ENCODE results near the gene BCAS4. TPM values are rescaled to one million over a fixed set of nuclear protein-coding genes. Genes with fewer than 3 reads are reported as not detected.
"Not testable (repeated sequence)": the region's sequence is repeated elsewhere in the genome, so short reads cannot be mapped to it uniquely, and the experiment has no call there.

Gene BCAS4
- total and polyA plus RNA-seq, 5 donors from 2014 or later, result 8.0 to 17.6 (median 14.0) TPM

DNA sequence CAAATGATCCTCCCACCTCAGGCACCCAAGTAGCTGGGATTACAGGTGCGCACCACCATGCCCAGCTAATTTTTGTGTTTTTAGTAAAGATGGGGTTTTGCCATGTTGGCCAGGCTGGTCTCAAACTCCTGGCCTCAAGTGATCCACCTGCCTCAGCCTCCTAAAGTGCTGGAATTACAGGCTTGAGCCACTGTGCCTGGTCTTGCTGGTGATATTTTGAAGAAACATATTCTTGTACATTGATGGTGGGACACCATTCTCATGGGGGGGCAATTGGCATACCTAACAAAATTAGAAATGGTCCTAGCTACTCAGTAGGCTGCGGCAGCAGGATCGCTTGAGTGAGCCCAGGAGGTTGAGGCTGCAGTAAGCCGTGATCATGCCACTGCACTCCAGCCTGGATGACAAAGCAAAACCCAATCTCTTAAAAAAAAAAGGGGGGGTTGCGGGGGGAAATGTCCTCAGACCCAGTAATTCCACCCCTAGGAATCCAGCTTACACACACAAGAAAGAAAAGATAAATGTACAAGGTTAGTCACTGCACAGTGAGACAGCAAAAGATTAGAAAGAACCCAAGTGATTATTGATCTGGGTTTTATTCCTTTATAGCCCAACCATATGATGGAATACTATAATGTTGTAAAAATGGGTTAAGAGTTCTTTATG is 87.0 kb downstream of the BCAS4 start:
- not testable (repeated sequence) for H3K27ac ChIP-seq (ENCODE audit: insufficient read depth, low read length, poor library complexity, severe bottlenecking); H3K4me1 ChIP-seq (ENCODE audit: control insufficient read depth, insufficient read depth, low read length, poor library complexity, severe bottlenecking); H3K9me3 ChIP-seq (ENCODE audit: control insufficient read depth in 2 of 2, low read length in 2 of 2); H3K4me3 Mint-ChIP-seq; H3K4me3 ChIP-seq (ENCODE audit: low read depth, low read length); H3K36me3 ChIP-seq (ENCODE audit: control insufficient read depth, insufficient read depth, low read length); H3K9me3 Mint-ChIP-seq; ATAC-seq (ENCODE audit: low read depth in 2 of 2); H3K27ac Mint-ChIP-seq; H3K27me3 Mint-ChIP-seq; H3K27me3 ChIP-seq (ENCODE audit: control insufficient read depth, insufficient read depth, low read length); H3K36me3 Mint-ChIP-seq; H3K4me1 Mint-ChIP-seq; DNase-seq

DNA sequence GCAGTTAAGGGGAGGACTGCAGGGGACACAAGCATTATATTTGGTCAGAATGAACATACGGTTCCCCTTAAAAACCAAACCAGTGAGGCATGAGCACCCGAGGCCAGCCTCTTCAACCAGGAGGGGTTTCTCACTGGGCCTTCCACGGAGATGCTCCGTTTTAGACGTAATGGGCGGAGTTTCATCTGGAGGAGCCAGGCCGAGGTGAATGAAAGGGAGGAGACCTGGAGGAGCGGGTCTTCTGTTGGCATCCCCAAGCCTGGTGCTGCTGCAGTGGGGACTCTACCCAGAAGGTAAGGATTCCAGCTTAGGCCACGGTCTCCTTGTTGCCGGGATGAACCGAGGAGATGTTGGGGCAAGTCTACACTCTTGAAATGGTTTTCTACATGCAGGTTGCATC is 89.0 kb downstream of the BCAS4 start:
- peaks cover 0 to 2% (median 0%) of the 10 kb centered on the region in 7 donors for H3K9me3 Mint-ChIP-seq
- no peaks in the 10 kb centered on the region for H3K9me3 ChIP-seq (ENCODE audit: control insufficient read depth in 2 of 2, low read length in 2 of 2)
- H3K27ac ChIP-seq (ENCODE audit: insufficient read depth, low read length, poor library complexity, severe bottlenecking), result no peak overlapping the region
- no peak overlapping the region for H3K4me3 Mint-ChIP-seq
- no peaks in the 10 kb centered on the region for H3K27me3 Mint-ChIP-seq
- H3K4me3 ChIP-seq (ENCODE audit: low read depth, low read length), result no peak overlapping the region
- H3K36me3 Mint-ChIP-seq, result peaks cover 6% of the 10 kb centered on the region
- H3K27ac Mint-ChIP-seq, result no peak overlapping the region
- peaks cover 0 to 5% (median 2%) of the 10 kb centered on the region in 4 donors for H3K4me1 Mint-ChIP-seq
- H3K4me1 ChIP-seq (ENCODE audit: control insufficient read depth, insufficient read depth, low read length, poor library complexity, severe bottlenecking), result no peaks in the 10 kb centered on the region
- H3K27me3 ChIP-seq (ENCODE audit: control insufficient read depth, insufficient read depth, low read length), result no peaks in the 10 kb centered on the region
- H3K36me3 ChIP-seq (ENCODE audit: control insufficient read depth, insufficient read depth, low read length), result peaks cover 3% of the 10 kb centered on the region
- ATAC-seq (ENCODE audit: low read depth in 2 of 2) (no peak), DNase-seq (no peak)

DNA sequence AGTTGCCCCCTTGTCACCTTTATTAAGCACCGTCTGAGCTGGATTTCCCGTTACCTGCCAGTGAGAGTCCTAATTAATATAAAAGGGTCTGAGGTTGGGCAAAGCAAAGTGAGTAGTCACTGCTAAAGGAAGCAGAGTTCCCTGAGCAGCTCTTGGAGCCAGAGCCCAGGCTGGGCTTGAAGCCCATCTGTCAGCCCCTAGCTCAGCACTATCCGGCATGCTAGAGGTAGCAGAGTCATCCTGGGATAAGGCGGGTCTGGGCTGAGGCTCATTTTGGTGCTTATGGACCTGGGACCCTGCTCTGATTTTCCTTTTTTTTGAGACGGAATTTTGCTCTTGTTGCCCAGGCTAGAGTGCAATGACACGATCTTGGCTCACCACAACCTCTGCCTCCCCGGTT is 90.2 kb downstream of the BCAS4 start:
- Mint-ChIP-seq H3K27ac (peak overlapping the region in 1 of 3 donors; percentile 10), H3K36me3 (peaks cover 15% of the 10 kb centered on the region), H3K4me1 (peaks cover 0 to 10% (median 1%) of the 10 kb centered on the region in 4 donors), H3K27me3 (no peaks in the 10 kb centered on the region), H3K9me3 (peaks cover 0 to 2% (median 0%) of the 10 kb centered on the region in 7 donors), H3K4me3 (no peak overlapping the region)
- Histone ChIP-seq H3K4me3 (ENCODE audit: low read depth, low read length) (no peak overlapping the region), H3K36me3 (ENCODE audit: control insufficient read depth, insufficient read depth, low read length) (peaks cover 13% of the 10 kb centered on the region), H3K9me3 (ENCODE audit: control insufficient read depth in 2 of 2, low read length in 2 of 2) (no peaks in the 10 kb centered on the region), H3K4me1 (ENCODE audit: control insufficient read depth, insufficient read depth, low read length, poor library complexity, severe bottlenecking) (no peaks in the 10 kb centered on the region), H3K27ac (ENCODE audit: insufficient read depth, low read length, poor library complexity, severe bottlenecking) (no peak overlapping the region), H3K27me3 (ENCODE audit: control insufficient read depth, insufficient read depth, low read length) (no peaks in the 10 kb centered on the region)
- ATAC-seq (ENCODE audit: low read depth in 2 of 2) (no peak), DNase-seq (no peak)

DNA sequence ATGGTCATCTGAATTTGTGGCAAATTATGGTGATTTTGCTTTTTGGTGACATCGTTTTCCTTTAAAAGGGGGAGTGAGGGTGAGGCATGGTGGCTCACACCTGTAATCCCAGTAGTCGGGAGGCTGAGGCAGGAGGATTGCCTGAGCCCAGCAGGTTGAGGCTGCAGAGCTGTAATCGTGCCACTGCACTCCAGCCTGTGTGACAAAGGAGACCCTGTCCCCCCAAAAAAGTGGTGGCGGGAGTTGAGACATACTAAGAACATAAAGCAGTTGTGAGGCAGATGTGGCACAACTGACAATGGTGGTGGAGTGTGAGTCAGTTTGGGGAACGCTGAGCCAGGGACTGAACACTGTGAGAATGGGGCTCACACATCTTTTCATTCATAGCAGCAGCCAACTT is 90.9 kb downstream of the BCAS4 start:
- H3K27me3 Mint-ChIP-seq, result no peaks in the 10 kb centered on the region
- no peaks in the 10 kb centered on the region for H3K9me3 ChIP-seq (ENCODE audit: control insufficient read depth in 2 of 2, low read length in 2 of 2)
- no peak overlapping the region for H3K4me3 Mint-ChIP-seq
- H3K4me1 Mint-ChIP-seq, result peaks cover 0 to 10% (median 2%) of the 10 kb centered on the region in 4 donors
- H3K27ac Mint-ChIP-seq, result no peak overlapping the region
- H3K27me3 ChIP-seq (ENCODE audit: control insufficient read depth, insufficient read depth, low read length), result no peaks in the 10 kb centered on the region
- H3K27ac ChIP-seq (ENCODE audit: insufficient read depth, low read length, poor library complexity, severe bottlenecking), result no peak overlapping the region
- DNase-seq (no peak), ATAC-seq (ENCODE audit: low read depth in 2 of 2) (no peak)
- no peak overlapping the region for H3K4me3 ChIP-seq (ENCODE audit: low read depth, low read length)
- no peaks in the 10 kb centered on the region for H3K4me1 ChIP-seq (ENCODE audit: control insufficient read depth, insufficient read depth, low read length, poor library complexity, severe bottlenecking)
- peaks cover 0 to 2% (median 0%) of the 10 kb centered on the region in 7 donors for H3K9me3 Mint-ChIP-seq
- peaks cover 19% of the 10 kb centered on the region for H3K36me3 Mint-ChIP-seq
- peaks cover 14% of the 10 kb centered on the region for H3K36me3 ChIP-seq (ENCODE audit: control insufficient read depth, insufficient read depth, low read length)

DNA sequence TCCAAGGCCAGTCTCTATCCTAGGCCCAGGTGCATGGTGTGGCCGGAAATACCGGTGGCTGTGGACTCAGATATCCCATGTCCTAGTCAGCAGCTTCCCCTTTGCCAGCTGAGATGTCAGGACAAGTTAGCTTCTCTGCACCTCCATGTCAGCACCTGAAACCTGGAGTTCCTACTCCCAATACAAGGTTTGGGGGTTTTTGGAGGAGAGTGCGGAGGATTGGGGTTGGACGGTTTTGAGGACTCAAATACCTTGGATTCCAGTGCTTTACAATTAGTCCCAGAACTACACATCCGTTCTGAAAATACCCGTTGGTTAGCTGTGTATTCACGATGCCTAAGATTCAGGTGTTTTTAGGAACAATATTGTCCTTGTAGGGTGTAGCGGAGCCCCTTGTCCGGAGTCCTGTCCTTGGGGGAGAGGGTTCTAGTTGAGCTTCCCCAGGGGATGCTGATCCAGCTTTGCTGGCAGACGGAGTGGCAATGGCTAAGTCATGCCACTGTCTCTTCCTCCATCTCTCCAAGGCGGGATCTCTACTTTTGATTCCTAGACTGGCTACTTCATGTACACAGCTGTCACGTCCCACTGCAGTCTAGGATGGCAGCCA is 91.4 kb downstream of the BCAS4 start:
- Histone ChIP-seq H3K4me1 (ENCODE audit: control insufficient read depth, insufficient read depth, low read length, poor library complexity, severe bottlenecking) (no peaks in the 10 kb centered on the region), H3K36me3 (ENCODE audit: control insufficient read depth, insufficient read depth, low read length) (peaks cover 17% of the 10 kb centered on the region), H3K27ac (ENCODE audit: insufficient read depth, low read length, poor library complexity, severe bottlenecking) (no peak overlapping the region), H3K9me3 (ENCODE audit: control insufficient read depth in 2 of 2, low read length in 2 of 2) (no peaks in the 10 kb centered on the region), H3K27me3 (ENCODE audit: control insufficient read depth, insufficient read depth, low read length) (no peaks in the 10 kb centered on the region), H3K4me3 (ENCODE audit: low read depth, low read length) (no peak overlapping the region)
- H3K4me3 Mint-ChIP-seq, result no peak overlapping the region
- ATAC-seq (ENCODE audit: low read depth in 2 of 2) (no peak), DNase-seq (no peak)
- H3K4me1 Mint-ChIP-seq, result peaks cover 0 to 10% (median 2%) of the 10 kb centered on the region in 4 donors
- H3K36me3 Mint-ChIP-seq, result peaks cover 20% of the 10 kb centered on the region
- H3K9me3 Mint-ChIP-seq, result peaks cover 0 to 2% (median 0%) of the 10 kb centered on the region in 7 donors
- H3K27ac Mint-ChIP-seq, result no peak overlapping the region
- no peaks in the 10 kb centered on the region for H3K27me3 Mint-ChIP-seq

DNA sequence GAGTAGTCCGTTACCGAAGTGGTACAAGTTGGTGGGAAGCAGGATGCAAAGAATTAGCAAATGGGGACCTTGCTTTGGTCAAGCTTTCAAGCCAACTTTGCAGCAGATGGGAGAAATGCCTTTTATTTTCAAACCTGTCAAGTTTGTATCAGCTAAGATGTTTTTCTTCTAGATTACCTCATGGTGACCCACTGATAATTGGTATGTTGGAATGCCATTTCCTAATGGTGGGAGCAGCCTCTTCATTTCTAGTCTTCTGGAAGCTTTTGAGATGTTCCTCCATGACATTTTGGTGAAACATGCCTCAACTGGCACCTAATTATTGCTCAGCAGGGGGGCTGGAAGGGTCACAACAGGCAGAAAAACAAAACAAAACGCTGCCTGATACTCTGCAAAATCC is 92.7 kb downstream of the BCAS4 start:
- no peak overlapping the region for H3K4me3 Mint-ChIP-seq
- Histone ChIP-seq H3K27ac (ENCODE audit: insufficient read depth, low read length, poor library complexity, severe bottlenecking) (no peak overlapping the region), H3K4me1 (ENCODE audit: control insufficient read depth, insufficient read depth, low read length, poor library complexity, severe bottlenecking) (no peaks in the 10 kb centered on the region), H3K27me3 (ENCODE audit: control insufficient read depth, insufficient read depth, low read length) (no peaks in the 10 kb centered on the region), H3K9me3 (ENCODE audit: control insufficient read depth in 2 of 2, low read length in 2 of 2) (no peaks in the 10 kb centered on the region), H3K36me3 (ENCODE audit: control insufficient read depth, insufficient read depth, low read length) (peaks cover 29% of the 10 kb centered on the region), H3K4me3 (ENCODE audit: low read depth, low read length) (no peak overlapping the region)
- DNase-seq (no peak), ATAC-seq (ENCODE audit: low read depth in 2 of 2) (no peak)
- H3K36me3 Mint-ChIP-seq, result peaks cover 30% of the 10 kb centered on the region
- H3K27me3 Mint-ChIP-seq, result no peaks in the 10 kb centered on the region
- H3K27ac Mint-ChIP-seq, result peak overlapping the region in 1 of 3 donors; percentile 74
- peaks cover 0 to 10% (median 4%) of the 10 kb centered on the region in 4 donors for H3K4me1 Mint-ChIP-seq
- H3K9me3 Mint-ChIP-seq, result peaks cover 0 to 2% (median 0%) of the 10 kb centered on the region in 7 donors

DNA sequence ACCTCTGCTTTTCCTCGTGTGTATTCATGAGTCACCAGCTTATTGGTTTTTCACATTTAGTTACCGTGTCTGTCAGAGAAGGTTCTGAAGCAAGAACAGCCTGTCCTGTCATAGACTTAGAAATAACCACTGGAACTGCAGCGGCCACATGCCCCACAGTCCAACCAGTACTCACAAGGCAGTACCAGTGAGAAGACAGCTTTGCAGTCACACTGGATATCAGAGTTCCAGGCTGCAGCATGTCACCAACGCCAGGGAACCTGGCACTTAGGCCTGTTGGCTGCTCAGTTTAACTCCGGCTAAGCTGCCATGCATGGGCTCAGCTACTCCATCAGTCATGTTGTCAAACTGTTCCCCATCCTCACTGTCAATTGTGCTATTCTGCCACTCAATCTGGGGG is 96.3 kb downstream of the BCAS4 start:
- ATAC-seq (ENCODE audit: low read depth in 2 of 2) (no peak), DNase-seq (no peak)
- no peak overlapping the region for H3K4me3 Mint-ChIP-seq
- Histone ChIP-seq H3K27me3 (ENCODE audit: control insufficient read depth, insufficient read depth, low read length) (no peaks in the 10 kb centered on the region), H3K27ac (ENCODE audit: insufficient read depth, low read length, poor library complexity, severe bottlenecking) (no peak overlapping the region), H3K36me3 (ENCODE audit: control insufficient read depth, insufficient read depth, low read length) (peaks cover 56% of the 10 kb centered on the region), H3K4me1 (ENCODE audit: control insufficient read depth, insufficient read depth, low read length, poor library complexity, severe bottlenecking) (no peaks in the 10 kb centered on the region), H3K9me3 (ENCODE audit: control insufficient read depth in 2 of 2, low read length in 2 of 2) (no peaks in the 10 kb centered on the region), H3K4me3 (ENCODE audit: low read depth, low read length) (no peak overlapping the region)
- peak overlapping the region in 2 of 3 donors; percentile 12 to 68 for H3K27ac Mint-ChIP-seq
- H3K36me3 Mint-ChIP-seq, result peaks cover 51% of the 10 kb centered on the region
- peaks cover 0 to 7% (median 5%) of the 10 kb centered on the region in 4 donors for H3K4me1 Mint-ChIP-seq
- H3K27me3 Mint-ChIP-seq, result no peaks in the 10 kb centered on the region
- no peaks in the 10 kb centered on the region for H3K9me3 Mint-ChIP-seq

DNA sequence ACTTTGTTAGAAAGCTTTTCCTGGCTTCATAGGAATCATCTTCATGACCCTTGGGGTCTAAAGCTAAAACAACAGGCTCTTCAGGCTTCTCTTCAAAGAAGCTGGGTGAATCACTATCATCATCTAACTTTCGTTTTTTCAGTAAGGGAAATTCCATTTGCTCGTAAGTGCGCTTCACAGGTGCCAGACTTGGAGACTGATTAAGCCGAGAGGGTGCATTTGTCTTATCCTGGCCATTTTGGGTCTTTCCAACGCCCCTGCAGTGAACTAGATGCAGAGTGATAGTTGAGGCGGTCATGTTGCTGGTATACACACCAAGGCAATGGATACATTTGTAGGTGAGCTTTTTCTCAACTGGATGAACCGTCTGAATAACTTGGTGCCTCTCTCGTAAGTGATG is 97.5 kb downstream of the BCAS4 start:
- Histone ChIP-seq H3K9me3 (ENCODE audit: control insufficient read depth in 2 of 2, low read length in 2 of 2) (no peaks in the 10 kb centered on the region), H3K36me3 (ENCODE audit: control insufficient read depth, insufficient read depth, low read length) (peaks cover 60% of the 10 kb centered on the region), H3K4me1 (ENCODE audit: control insufficient read depth, insufficient read depth, low read length, poor library complexity, severe bottlenecking) (no peaks in the 10 kb centered on the region), H3K27me3 (ENCODE audit: control insufficient read depth, insufficient read depth, low read length) (no peaks in the 10 kb centered on the region), H3K4me3 (ENCODE audit: low read depth, low read length) (no peak overlapping the region), H3K27ac (ENCODE audit: insufficient read depth, low read length, poor library complexity, severe bottlenecking) (no peak overlapping the region)
- Mint-ChIP-seq H3K4me1 (peaks cover 4 to 8% (median 6%) of the 10 kb centered on the region in 4 donors), H3K27ac (peak overlapping the region in 1 of 3 donors; percentile 29), H3K4me3 (no peak overlapping the region), H3K9me3 (no peaks in the 10 kb centered on the region), H3K27me3 (no peaks in the 10 kb centered on the region), H3K36me3 (peaks cover 53% of the 10 kb centered on the region)
- no peak for ATAC-seq (ENCODE audit: low read depth in 2 of 2)
- no peak for DNase-seq
